Kidney (tissue), 14 donors: ENCODE data around the gene P4HTM. TPM values are rescaled to one million over a fixed set of nuclear protein-coding genes. Genes with fewer than 3 reads are reported as not detected.
"Not testable (repeated sequence)": the region's sequence is repeated elsewhere in the genome, so short reads cannot be mapped to it uniquely, and the experiment has no call there.

Source experiments
- DNase-seq, 5 donors: peaks; one replicate each; pipeline ENCODE4 v3.0.0-alpha.2; 2013 to 2020
- FAIRE-seq: peaks from 2 replicates; lab custom pipeline; 2012; peaks lifted over from hg19 to GRCh38; lab: Jason Lieb, UNC
- H3K27ac ChIP-seq, 2 donors: one replicate each; pipeline ENCODE4 v1.7.0; 2013; ENCODE audit warnings: low read depth in 2 of 2, low read length in 2 of 2, inconsistent platforms in 1 of 2
- H3K27me3 ChIP-seq: one replicate; pipeline ENCODE4 v1.7.1; 2013; ENCODE audit warnings: low read length, inconsistent platforms; ENCODE audit not compliant: control insufficient read depth, insufficient read depth
- H3K36me3 ChIP-seq, 3 donors: one replicate each; pipeline versions ENCODE4 v1.7.0 to v1.7.1; 2013; ENCODE audit warnings: low read length in 3 of 3, control low read depth in 1 of 3, inconsistent platforms in 1 of 3; ENCODE audit not compliant: insufficient read depth in 3 of 3, control insufficient read depth in 2 of 3
- H3K4me1 ChIP-seq, 3 donors: one replicate each; pipeline versions ENCODE4 v1.7.0 to v1.7.1; 2013; ENCODE audit warnings: low read length in 3 of 3, inconsistent platforms in 1 of 3, low read depth in 1 of 3; ENCODE audit not compliant: control insufficient read depth in 2 of 3, insufficient read depth in 2 of 3
- H3K4me3 ChIP-seq, 3 donors: one replicate each; pipeline versions ENCODE4 v1.7.0 to v1.8.1; 2013; ENCODE audit warnings: low read length in 3 of 3, control low read depth in 1 of 3, inconsistent platforms in 1 of 3
- H3K9ac ChIP-seq, 3 donors: one replicate each; pipeline versions ENCODE4 v1.7.0 to v1.7.1; 2013; ENCODE audit warnings: low read length in 3 of 3, control low read depth in 1 of 3, inconsistent platforms in 1 of 3
- H3K9me3 ChIP-seq, 3 donors: one replicate each; pipeline versions ENCODE4 v1.7.0 to v1.7.1; 2013; ENCODE audit warnings: low read length in 3 of 3, control low read depth in 1 of 3, inconsistent platforms in 1 of 3; ENCODE audit not compliant: control insufficient read depth in 2 of 3, insufficient read depth in 1 of 3
- CTCF ChIP-seq: IDR thresholded peaks from 3 replicates; pipeline ENCODE4 v1.5.1; 2012; ENCODE audit warnings: mild to moderate bottlenecking, moderate library complexity, borderline replicate concordance; ENCODE audit not compliant: insufficient read depth; ENCODE audit errors: extremely low read depth
- intact Hi-C: fragments of 100-400 bp; cut with DNase I; formaldehyde crosslinking; loops from one replicate; pipeline ENCODE4 v1.11.1; 2022
- polyA plus RNA-seq: library from polyadenylated mRNA; stranded (reverse); fragments of 350-450 nt; fragmentation: Illumina TruSeq; extraction: RNeasy Lipid Tissue Mini Kit (QIAGEN cat#74804); gene quantifications from one replicate; pipeline ENCODE4 v1.2.3, GENCODE V29; 2014; ENCODE audit warnings: low read depth, low replicate concordance; ENCODE audit not compliant: insufficient read depth
- total RNA-seq: library from RNA; stranded (reverse); fragmentation: NEBNext Ultra II Directional; extraction: Animal tissue kit (Norgen Biotek cat#: 25700); gene quantifications from one replicate; pipeline ENCODE4 v1.2.1, GENCODE V29; 2021
- donor health status: control.
- donor health status: control.
- donor health status: control.
- donor health status: control.
- donor health status: control.
- donor health status: DM: yes; HTN: yes; CAD: no.
- donor health status: Normal renal cell carcinoma (clear cell type).

The P4HTM gene
- total and polyA plus RNA-seq, 2 donors from 2014 or later = 63.7 to 72.6 TPM

DNA sequence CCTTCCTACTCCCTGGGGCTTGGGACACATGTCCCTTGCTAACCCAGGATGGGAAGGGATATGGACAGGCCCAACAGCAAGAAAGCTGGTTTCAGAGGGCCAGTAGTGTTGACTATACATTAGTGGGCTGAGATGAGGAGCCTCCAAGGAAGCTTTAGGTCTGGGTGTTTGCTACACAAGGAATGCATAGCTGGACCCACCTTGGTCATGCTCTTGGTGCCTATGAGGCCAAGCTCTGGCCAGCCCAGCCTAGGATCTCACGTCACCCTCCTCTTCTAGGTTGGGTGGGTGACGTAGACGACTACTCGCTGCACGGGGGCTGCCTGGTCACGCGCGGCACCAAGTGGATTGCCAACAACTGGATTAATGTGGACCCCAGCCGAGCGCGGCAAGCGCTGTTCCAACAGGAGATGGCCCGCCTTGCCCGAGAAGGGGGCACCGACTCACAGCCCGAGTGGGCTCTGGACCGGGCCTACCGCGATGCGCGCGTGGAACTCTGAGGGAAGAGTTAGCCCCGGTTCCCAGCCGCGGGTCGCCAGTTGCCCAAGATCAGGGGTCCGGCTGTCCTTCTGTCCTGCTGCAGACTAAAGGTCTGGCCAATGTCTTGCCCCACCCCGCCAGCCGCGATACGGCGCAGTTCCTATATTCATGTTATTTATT lies 16.5 kb downstream of the P4HTM start:
- Histone ChIP-seq H3K4me3 (peak overlapping the region; percentile 82 to 92 (median 92)), H3K36me3 (peaks cover 0 to 12% (median 0%) of the 10 kb centered on the region in 3 donors), H3K27me3 (no peaks in the 10 kb centered on the region), H3K9me3 (no peaks in the 10 kb centered on the region), H3K27ac (peak overlapping the region; percentile 96 to 99), H3K9ac (peak overlapping the region; percentile 67 to 99 (median 90)), H3K4me1 (peaks cover 0 to 13% (median 9%) of the 10 kb centered on the region in 3 donors)
- no peak for TF ChIP-seq CTCF
- FAIRE-seq (no peak), DNase-seq (peak; percentile 49 to 89 (median 72))
- intact Hi-C loops = no loop called here

- DNase-seq = peak; percentile 98 to 99 (median 99)
- H3K4me1 ChIP-seq = peaks cover 0 to 13% (median 9%) of the 10 kb centered on the region in 3 donors
- H3K4me3 ChIP-seq = peak within 1 kb of the TSS; percentile 82 to 92 (median 92)
- H3K36me3 ChIP-seq = peaks cover 0 to 12% (median 0%) of the 10 kb centered on the region in 3 donors
- H3K9me3 ChIP-seq = no peaks in the 10 kb centered on the region
- H3K27me3 ChIP-seq = no peaks in the 10 kb centered on the region
- FAIRE-seq = peak; percentile 49
- H3K27ac ChIP-seq = peak within 1 kb of the TSS; percentile 96 to 99
- peak; percentile 36 for TF ChIP-seq CTCF
- intact Hi-C loops = no loop called here
- H3K9ac ChIP-seq = peak within 1 kb of the TSS; percentile 89 to 99 (median 90)
Measured at GRCh38 chr3:49007068-49007770, 17.2 kb downstream of the P4HTM start, which contains the start of gene WDR6. Gene WDR6, plus strand, starts transcription at chr3:49007391. Its CDS starts 41 bp downstream, at chr3:49007432.

- H3K27me3 ChIP-seq = no peaks in the 10 kb centered on the region
- peak overlapping the region; percentile 96 to 99 for H3K27ac ChIP-seq
- no peak for FAIRE-seq
- no peaks in the 10 kb centered on the region for H3K9me3 ChIP-seq
- DNase-seq = peak; percentile 89 to 97 (median 95)
- H3K9ac ChIP-seq = peak overlapping the region; percentile 64 to 99 (median 89)
- intact Hi-C loops = no loop called here
- peaks cover 0 to 13% (median 4%) of the 10 kb centered on the region in 3 donors for H3K36me3 ChIP-seq
- peaks cover 0 to 13% (median 9%) of the 10 kb centered on the region in 3 donors for H3K4me1 ChIP-seq
- TF ChIP-seq CTCF = no peak
- peak overlapping the region; percentile 82 to 92 (median 92) for H3K4me3 ChIP-seq
Measured at GRCh38 chr3:49007771-49008528, 17.9 kb downstream of the P4HTM start.

GRCh38 chr3:49008627-49009026 lies 18.6 kb downstream of the P4HTM start:
- intact Hi-C loops = not testable (repeated sequence)

More at GRCh38 chr3:49008627-49009026, 18.6 kb downstream of the P4HTM start:
- H3K27me3 ChIP-seq, H3K9ac ChIP-seq, H3K9me3 ChIP-seq, DNase-seq, H3K27ac ChIP-seq, FAIRE-seq: not testable (repeated sequence)
- peaks cover 0 to 19% (median 4%) of the 10 kb centered on the region in 3 donors for H3K36me3 ChIP-seq
- H3K4me3 ChIP-seq = peak overlapping the region in 1 of 3 donors; percentile 62
- peaks cover 0 to 13% (median 9%) of the 10 kb centered on the region in 3 donors for H3K4me1 ChIP-seq
